Activated CD4-positive, alpha-beta T cell treated with anti-CD3 and anti-CD28 coated beads, Interleukin-2, amount 10 ng/mL, durations not matched to agents 7 days and 5 days (primary cell): Measurements from ENCODE around the gene FBXW4. TPM values are rescaled to one million over a fixed set of nuclear protein-coding genes. Genes with fewer than 3 reads are reported as not detected.

ENCODE experiments used
- CTCF ChIA-PET: fragments of 350-600 bp; sonication (Branson Sonifier 250); formaldehyde crosslinking; loops from one replicate; lab custom pipeline; 2021; ENCODE audit warnings: antibody characterized with exemption; lab: Charles Lee
- POLR2A ChIA-PET: fragments of 350-600 bp; sonication (Branson Sonifier 250); formaldehyde crosslinking; loops from one replicate; lab custom pipeline; 2021; ENCODE audit warnings: antibody characterized with exemption; lab: Charles Lee
- DNase-seq: peaks from one replicate; pipeline ENCODE4 v3.0.0-alpha.2; 2020
- H3K27ac Mint-ChIP-seq: one replicate; pipeline ENCODE4 v1.8.0; 2021; ENCODE audit warnings: mild to moderate bottlenecking, moderate library complexity, mixed read lengths
- H3K27me3 Mint-ChIP-seq: one replicate; pipeline ENCODE4 v1.8.0; 2021; ENCODE audit warnings: mixed read lengths
- H3K36me3 Mint-ChIP-seq: one replicate; pipeline ENCODE4 v1.8.0; 2021; ENCODE audit warnings: low read depth, mixed read lengths
- H3K4me1 Mint-ChIP-seq: one replicate; pipeline ENCODE4 v1.8.0; 2021; ENCODE audit warnings: mixed read lengths
- H3K4me3 Mint-ChIP-seq: one replicate; pipeline ENCODE4 v1.8.0; 2021; ENCODE audit warnings: mild to moderate bottlenecking, moderate library complexity, mixed read lengths
- H3K9me3 Mint-ChIP-seq: one replicate; pipeline ENCODE4 v1.8.0; 2021; ENCODE audit warnings: mixed read lengths
- total RNA-seq, 2 experiments: library from RNA; stranded (reverse); gene quantifications; one replicate each; pipeline ENCODE4 v1.2.3, GENCODE V29; 2021

The FBXW4 gene
- total RNA-seq, 2 experiments from 2014 or later, result 40.7 to 45.4 TPM

GRCh38 chr10:101619983-101620382 lies 75.0 kb downstream of the FBXW4 start:
- no peaks in the 10 kb centered on the region for H3K4me1 Mint-ChIP-seq
- POLR2A ChIA-PET, result interaction anchor here (0.6 kb wide), 1 partner anchor 110 kb away, joined by 6 read pairs; no protein-coding TSS in a partner anchor

DNA sequence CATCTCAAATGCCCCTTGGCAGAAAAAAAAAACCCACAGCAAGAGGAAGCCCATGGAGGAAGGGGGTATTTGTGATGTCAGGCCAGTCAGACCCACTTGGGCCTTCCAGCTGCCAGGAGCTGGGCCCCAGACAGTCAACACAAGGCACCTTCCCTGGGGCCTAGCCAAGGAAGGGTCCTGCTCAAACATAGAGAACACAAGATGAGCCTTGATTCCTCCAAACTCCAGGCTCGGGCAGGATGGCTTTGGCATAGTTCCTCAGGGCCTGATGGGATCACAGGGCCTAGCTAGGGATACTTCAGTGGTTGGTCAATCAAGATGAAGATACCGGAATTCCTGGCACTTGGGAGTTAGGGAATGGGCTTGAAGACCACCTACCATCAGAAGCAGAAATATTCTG lies 76.1 kb downstream of the FBXW4 start:
- ChIA-PET CTCF (interaction anchor here (0.6 to 1.0 kb wide), 3 partner anchors 10 to 14 kb away, joined by 3 to 4 read pairs (median 4); no protein-coding TSS in a partner anchor), POLR2A (no interaction called here)
- H3K27me3 Mint-ChIP-seq, result no peaks in the 10 kb centered on the region
- peaks cover 16% of the 10 kb centered on the region for H3K36me3 Mint-ChIP-seq
- no peaks in the 10 kb centered on the region for H3K4me1 Mint-ChIP-seq
- no peak overlapping the region for H3K27ac Mint-ChIP-seq
- DNase-seq, result no peak
- H3K9me3 Mint-ChIP-seq, result no peaks in the 10 kb centered on the region
- H3K4me3 Mint-ChIP-seq, result no peak overlapping the region

More at GRCh38 chr10:101619983-101620382, 75.0 kb downstream of the FBXW4 start:
- no peaks in the 10 kb centered on the region for H3K27me3 Mint-ChIP-seq
- no peak for DNase-seq
- peaks cover 16% of the 10 kb centered on the region for H3K36me3 Mint-ChIP-seq
- H3K9me3 Mint-ChIP-seq, result no peaks in the 10 kb centered on the region
- H3K4me3 Mint-ChIP-seq, result no peak overlapping the region
- no peak overlapping the region for H3K27ac Mint-ChIP-seq
- CTCF ChIA-PET, result interaction anchor here (0.6 kb wide), 1 partner anchor 96 kb away, joined by 4 read pairs; no protein-coding TSS in a partner anchor

GRCh38 chr10:101617824-101618568 lies 77.0 kb downstream of the FBXW4 start:
- POLR2A ChIA-PET, result no interaction called here
- H3K27me3 Mint-ChIP-seq, result no peaks in the 10 kb centered on the region
- H3K9me3 Mint-ChIP-seq, result no peaks in the 10 kb centered on the region
- no peak overlapping the region for H3K27ac Mint-ChIP-seq
- CTCF ChIA-PET, result interaction anchor here (0.7 to 1.5 kb wide), 2 partner anchors 15 to 20 kb away, joined by 3 read pairs; no protein-coding TSS in a partner anchor
- H3K4me3 Mint-ChIP-seq, result no peak overlapping the region
- no peaks in the 10 kb centered on the region for H3K4me1 Mint-ChIP-seq
- DNase-seq, result no peak
- H3K36me3 Mint-ChIP-seq, result peaks cover 10% of the 10 kb centered on the region

DNA sequence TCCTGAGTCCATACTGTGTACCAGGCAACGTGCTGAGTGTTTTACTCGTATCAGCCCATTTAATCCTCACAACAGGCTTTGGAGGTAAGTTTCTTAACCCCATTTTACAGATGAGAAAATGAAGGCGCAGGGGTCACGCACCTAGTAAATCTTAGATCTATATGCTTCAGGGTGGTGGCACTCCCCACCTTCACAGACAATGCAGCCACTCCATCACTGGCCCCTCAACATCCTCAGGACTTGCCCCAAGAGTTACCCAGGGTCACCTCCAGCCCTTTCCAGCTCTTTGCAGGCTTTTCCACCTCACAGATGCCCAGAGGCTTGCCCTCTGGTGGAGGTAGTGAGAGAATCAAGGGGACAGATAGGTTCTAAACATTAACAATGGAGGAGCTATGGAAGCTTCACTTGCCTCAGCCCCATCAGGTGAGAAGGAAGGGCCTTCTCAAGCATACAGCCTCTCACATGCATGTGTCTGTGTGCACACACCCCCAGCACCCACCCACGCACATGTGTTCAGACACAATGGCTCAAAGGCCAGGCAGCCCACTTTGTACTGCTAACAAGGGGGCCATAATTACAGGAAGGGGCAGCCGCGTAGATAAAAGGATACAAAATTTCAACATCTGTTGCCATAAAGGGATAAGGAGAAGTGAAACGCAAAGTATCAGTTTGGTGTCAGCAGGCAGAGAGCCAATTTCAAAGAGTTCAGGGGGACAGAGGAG lies 77.7 kb downstream of the FBXW4 start:
- DNase-seq, result no peak
- peaks cover 8% of the 10 kb centered on the region for H3K36me3 Mint-ChIP-seq
- H3K27me3 Mint-ChIP-seq, result no peaks in the 10 kb centered on the region
- H3K27ac Mint-ChIP-seq, result no peak overlapping the region
- CTCF ChIA-PET, result interaction anchor here (0.7 to 1.6 kb wide), 3 partner anchors 12 to 19 kb away, joined by 3 to 4 read pairs (median 3); no protein-coding TSS in a partner anchor
- no peak overlapping the region for H3K4me3 Mint-ChIP-seq
- H3K4me1 Mint-ChIP-seq, result no peaks in the 10 kb centered on the region
- POLR2A ChIA-PET, result no interaction called here
- no peaks in the 10 kb centered on the region for H3K9me3 Mint-ChIP-seq

GRCh38 chr10:101616415-101617101 lies 78.4 kb downstream of the FBXW4 start:
- no peak overlapping the region for H3K27ac Mint-ChIP-seq
- H3K4me1 Mint-ChIP-seq, result peaks cover 3% of the 10 kb centered on the region
- CTCF ChIA-PET, result interaction anchor here (0.6 to 1.6 kb wide), 4 partner anchors 13 to 404 kb away, joined by 3 to 4 read pairs (median 4); no protein-coding TSS in a partner anchor

DNA sequence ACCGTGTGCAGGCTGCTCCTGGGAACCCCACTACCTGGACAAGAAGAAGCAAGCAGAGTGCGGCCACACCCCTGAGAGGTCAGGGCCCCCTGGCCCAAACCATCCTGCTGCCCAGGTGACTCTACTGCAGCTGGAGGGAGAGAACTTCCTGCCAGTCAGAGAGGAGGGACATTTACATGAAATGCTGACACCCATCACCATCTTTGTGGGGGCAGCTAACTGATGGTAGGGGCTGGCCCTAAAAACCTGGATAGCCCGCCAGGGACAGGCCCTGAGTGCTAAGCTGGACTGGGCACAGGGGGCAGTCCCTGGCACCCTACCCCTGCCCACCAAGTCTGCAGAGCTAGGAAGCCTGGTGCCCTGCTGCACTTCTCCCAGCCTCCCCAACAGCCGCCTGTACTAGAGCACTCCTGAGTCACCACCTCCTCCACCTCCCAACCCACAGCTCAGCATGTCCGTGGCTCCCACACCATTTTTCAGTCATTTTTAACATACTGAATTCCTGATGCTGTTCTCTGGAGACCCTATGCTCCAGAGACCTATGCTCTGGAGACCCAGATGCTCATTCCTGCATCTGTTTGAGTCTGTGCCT lies 79.3 kb downstream of the FBXW4 start:
- no peak for DNase-seq
- Mint-ChIP-seq H3K36me3 (peaks cover 11% of the 10 kb centered on the region), H3K4me3 (no peak overlapping the region), H3K27me3 (no peaks in the 10 kb centered on the region), H3K4me1 (peaks cover 8% of the 10 kb centered on the region), H3K27ac (no peak overlapping the region), H3K9me3 (no peaks in the 10 kb centered on the region)
- ChIA-PET CTCF (interaction anchor here (0.6 to 1.6 kb wide), 4 partner anchors 13 to 403 kb away, joined by 3 to 4 read pairs (median 4); no protein-coding TSS in a partner anchor), POLR2A (no interaction called here)

More at GRCh38 chr10:101616415-101617101, 78.4 kb downstream of the FBXW4 start:
- Mint-ChIP-seq H3K4me3 (no peak overlapping the region), H3K27me3 (no peaks in the 10 kb centered on the region), H3K9me3 (no peaks in the 10 kb centered on the region), H3K36me3 (peaks cover 9% of the 10 kb centered on the region)
- POLR2A ChIA-PET, result no interaction called here
- DNase-seq, result no peak

- Mint-ChIP-seq H3K9me3 (no peaks in the 10 kb centered on the region), H3K36me3 (peaks cover 10% of the 10 kb centered on the region), H3K27me3 (no peaks in the 10 kb centered on the region), H3K4me3 (no peak overlapping the region), H3K4me1 (peaks cover 8% of the 10 kb centered on the region), H3K27ac (no peak overlapping the region)
- CTCF ChIA-PET, result interaction anchor here (0.5 to 1.1 kb wide), 3 partner anchors 12 to 163 kb away, joined by 3 to 4 read pairs (median 3); no protein-coding TSS in a partner anchor
- POLR2A ChIA-PET, result no interaction called here
- no peak for DNase-seq
These were observed 80.1 kb downstream of the FBXW4 start for GRCh38 chr10:101614663-101615524.

GRCh38 chr10:101613646-101614045 lies 81.3 kb downstream of the FBXW4 start:
- H3K9me3 Mint-ChIP-seq, result no peaks in the 10 kb centered on the region
- H3K27me3 Mint-ChIP-seq, result no peaks in the 10 kb centered on the region
- CTCF ChIA-PET, result interaction anchor here (1.5 kb wide), 1 partner anchor 12 kb away, joined by 4 read pairs; no protein-coding TSS in a partner anchor
- no peak overlapping the region for H3K4me3 Mint-ChIP-seq
- H3K4me1 Mint-ChIP-seq, result peaks cover 8% of the 10 kb centered on the region
- no peak for DNase-seq
- POLR2A ChIA-PET, result no interaction called here
- H3K36me3 Mint-ChIP-seq, result peaks cover 16% of the 10 kb centered on the region
- H3K27ac Mint-ChIP-seq, result no peak overlapping the region

DNA sequence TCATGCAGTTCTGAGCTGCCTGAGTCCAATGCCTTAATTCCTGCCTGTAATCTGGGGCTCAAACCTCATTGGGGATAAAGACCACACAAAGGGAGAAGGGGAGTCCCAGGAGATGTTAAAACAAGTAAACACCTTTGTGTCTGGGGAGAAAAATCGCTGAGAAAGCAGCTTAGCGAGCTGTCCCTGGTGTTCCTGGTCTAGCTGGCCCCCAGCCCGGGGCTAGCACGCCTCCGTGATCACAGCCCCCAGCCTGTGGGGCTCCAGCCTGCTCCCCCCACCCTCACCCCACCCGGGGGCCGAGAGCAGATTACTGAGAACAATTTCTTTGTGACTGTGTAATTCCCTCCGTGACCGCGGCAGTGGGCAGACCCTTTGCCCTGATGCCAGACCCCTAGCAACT lies 82.1 kb downstream of the FBXW4 start:
- H3K27ac Mint-ChIP-seq, result no peak overlapping the region
- H3K9me3 Mint-ChIP-seq, result no peaks in the 10 kb centered on the region
- no peak for DNase-seq
- ChIA-PET CTCF (interaction anchor here (0.6 to 1.5 kb wide), 2 partner anchors 11 to 1559 kb away, joined by 3 to 4 read pairs; no protein-coding TSS in a partner anchor), POLR2A (no interaction called here)
- H3K4me3 Mint-ChIP-seq, result no peak overlapping the region
- H3K36me3 Mint-ChIP-seq, result peaks cover 16% of the 10 kb centered on the region
- H3K27me3 Mint-ChIP-seq, result no peaks in the 10 kb centered on the region
- peaks cover 8% of the 10 kb centered on the region for H3K4me1 Mint-ChIP-seq

DNA sequence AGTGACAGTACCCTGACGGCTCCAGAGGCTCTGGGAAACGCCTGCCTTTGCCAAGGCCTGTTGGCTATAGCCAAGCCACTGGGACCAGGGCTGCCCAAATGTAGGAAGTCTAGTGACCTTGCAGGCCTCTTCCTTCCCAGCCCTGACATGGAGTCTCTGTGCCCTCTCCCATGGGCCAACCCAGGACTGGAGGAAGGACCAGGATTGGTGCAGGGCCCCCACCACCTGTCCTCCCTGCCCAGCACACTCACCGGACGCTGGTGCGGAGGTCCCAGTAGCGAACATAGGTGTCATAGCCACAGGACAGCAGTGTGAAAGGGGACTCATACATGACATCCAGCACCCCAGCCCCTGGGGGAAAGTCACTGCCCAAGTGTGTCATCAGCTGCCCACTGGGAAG lies 82.9 kb downstream of the FBXW4 start:
- H3K27me3 Mint-ChIP-seq, result no peaks in the 10 kb centered on the region
- peaks cover 8% of the 10 kb centered on the region for H3K4me1 Mint-ChIP-seq
- CTCF ChIA-PET, result interaction anchor here (1.4 kb wide), 1 partner anchor 9 kb away, joined by 5 read pairs; no protein-coding TSS in a partner anchor
- POLR2A ChIA-PET, result no interaction called here
- no peak overlapping the region for H3K4me3 Mint-ChIP-seq
- H3K27ac Mint-ChIP-seq, result no peak overlapping the region
- DNase-seq, result no peak
- H3K36me3 Mint-ChIP-seq, result peaks cover 16% of the 10 kb centered on the region
- no peaks in the 10 kb centered on the region for H3K9me3 Mint-ChIP-seq
